ENCODE results near the gene IQCK.
"Not testable (repeated sequence)": the region's sequence is repeated elsewhere in the genome, so short reads cannot be mapped to it uniquely, and the experiment has no call there.

Gene IQCK

GRCh38 chr16:19717741-19718623, at the start of gene IQCK, which contains the start of gene KNOP1:
Gene IQCK (plus strand): TSS chr16:19718271. CDS start chr16:19718307, 36 bp downstream.
Gene KNOP1 (minus strand): TSS chr16:19718227. CDS start chr16:19715035, 3,192 bp downstream.
- DNase-seq (ENCODE audit: low read depth): peak; percentile 94

GRCh38 chr16:19672378-19672777, 45.7 kb upstream of the IQCK start:
- DNase-seq (ENCODE audit: low read depth): peak; percentile 61

- no peak for DNase-seq (ENCODE audit: low read depth)
These were observed 43.6 kb upstream of the IQCK start for GRCh38 chr16:19674485-19674884.

GRCh38 chr16:19677402-19677801, 40.7 kb upstream of the IQCK start:
- no peak for DNase-seq (ENCODE audit: low read depth)

GRCh38 chr16:19678804-19679203, 39.3 kb upstream of the IQCK start:
- DNase-seq (ENCODE audit: low read depth): no peak

- not testable (repeated sequence) for DNase-seq (ENCODE audit: low read depth)
These were observed 38.8 kb upstream of the IQCK start for GRCh38 chr16:19679281-19679680.

- no peak for DNase-seq (ENCODE audit: low read depth)
These were observed 37.2 kb upstream of the IQCK start for GRCh38 chr16:19680881-19681340.

- no peak for DNase-seq (ENCODE audit: low read depth)
These were observed 36.4 kb upstream of the IQCK start for GRCh38 chr16:19681637-19682036.

- DNase-seq (ENCODE audit: low read depth): no peak
These were observed 34.4 kb upstream of the IQCK start for GRCh38 chr16:19683453-19684236.

GRCh38 chr16:19685176-19685575, 32.9 kb upstream of the IQCK start:
- no peak for DNase-seq (ENCODE audit: low read depth)

- DNase-seq (ENCODE audit: low read depth): no peak
These were observed 30.8 kb upstream of the IQCK start for GRCh38 chr16:19687279-19687678.

GRCh38 chr16:19688396-19689024, 29.6 kb upstream of the IQCK start:
- DNase-seq (ENCODE audit: low read depth): no peak

- no peak for DNase-seq (ENCODE audit: low read depth)
These were observed 28.7 kb upstream of the IQCK start for GRCh38 chr16:19689342-19689741.

GRCh38 chr16:19690196-19690595, 27.9 kb upstream of the IQCK start:
- DNase-seq (ENCODE audit: low read depth): no peak

- no peak for DNase-seq (ENCODE audit: low read depth)
These were observed 26.8 kb upstream of the IQCK start for GRCh38 chr16:19691161-19691711.

- no peak for DNase-seq (ENCODE audit: low read depth)
These were observed 23.1 kb upstream of the IQCK start for GRCh38 chr16:19694989-19695388.

GRCh38 chr16:19696328-19696727, 21.7 kb upstream of the IQCK start:
- peak; percentile 95 for DNase-seq (ENCODE audit: low read depth)

- DNase-seq (ENCODE audit: low read depth): no peak
These were observed 21.1 kb upstream of the IQCK start for GRCh38 chr16:19696961-19697360.

- no peak for DNase-seq (ENCODE audit: low read depth)
These were observed 20.2 kb upstream of the IQCK start for GRCh38 chr16:19697756-19698318.

GRCh38 chr16:19698480-19699465, 19.3 kb upstream of the IQCK start:
- DNase-seq (ENCODE audit: low read depth): peak; percentile 74
